HEK293 (cell line): ENCODE results near the gene LDLRAD4.

Experiments used
- CTCF ChIA-PET: fragments of 350-600 bp; formaldehyde crosslinking; extraction: SDS; loops from one replicate; lab custom pipeline; 2021; ENCODE audit warnings: antibody characterized with exemption; lab: Yijun Ruan, JAX
- POLR2A ChIA-PET: fragments of 300-600 bp; formaldehyde crosslinking; extraction: SDS; loops from one replicate; lab custom pipeline; 2020; ENCODE audit warnings: antibody characterized with exemption, inconsistent platforms; lab: Yijun Ruan, JAX
- H3K27ac ChIP-seq: fragments of 200-500 bp; sonication (Bioruptor generic); 2 replicates; pipeline ENCODE4 v1.5.1; 2014; ENCODE audit warnings: low read depth, low read length, control low read depth, inconsistent platforms; ENCODE audit errors: extremely low read depth
- H3K36me3 ChIP-seq, 2 experiments: fragments of 200-500 bp in 1 of 2; sonication (Bioruptor generic) in 1 of 2; 1 replicate in 1 of 2; 2 replicates in 1 of 2; pipeline ENCODE4 v1.5.1; 2014 to 2017; ENCODE audit warnings: inconsistent platforms in 2 of 2, low read length in 2 of 2; ENCODE audit not compliant: control insufficient read depth in 2 of 2, insufficient read depth in 1 of 2
- H3K4me1 ChIP-seq: fragments of 200-500 bp; sonication (Bioruptor generic); 2 replicates; pipeline ENCODE4 v1.5.1; 2014; ENCODE audit warnings: mild to moderate bottlenecking, low read length, inconsistent platforms; ENCODE audit not compliant: control insufficient read depth, insufficient read depth
- H3K4me3 ChIP-seq: 2 replicates; pipeline ENCODE4 v1.5.1; 2011; ENCODE audit warnings: low read depth, mild to moderate bottlenecking, control low read depth, low read length, moderate library complexity
- H3K9me3 ChIP-seq: fragments of 200-500 bp; sonication (Bioruptor generic); 2 replicates; pipeline ENCODE4 v1.5.1; 2014; ENCODE audit warnings: low read depth, low read length, inconsistent platforms; ENCODE audit not compliant: control insufficient read depth, insufficient read depth
- BCL11A ChIP-seq: fragments of 450-650 bp; formaldehyde crosslinking; IDR thresholded peaks from 2 replicates; pipeline ENCODE4 v1.5.1; 2016; ENCODE audit warnings: low read depth, missing biosample characterization, missing genetic modification characterization
- KLF1 ChIP-seq: fragments of 450-650 bp; formaldehyde crosslinking; IDR thresholded peaks from 2 replicates; pipeline ENCODE4 v1.5.1; 2016; ENCODE audit warnings: missing biosample characterization, missing genetic modification characterization
- SP2 ChIP-seq: fragments of 450-650 bp; formaldehyde crosslinking; IDR thresholded peaks from 2 replicates; pipeline ENCODE4 v1.5.1; 2016; ENCODE audit warnings: missing biosample characterization, missing genetic modification characterization
- ZBTB48 ChIP-seq: fragments of 450-650 bp; formaldehyde crosslinking; IDR thresholded peaks from 2 replicates; pipeline ENCODE4 v1.5.1; 2016; ENCODE audit warnings: missing biosample characterization, missing genetic modification characterization
- ZNF10 ChIP-seq: fragments of 450-650 bp; formaldehyde crosslinking; IDR thresholded peaks from 2 replicates; pipeline ENCODE4 v1.5.1; 2017; ENCODE audit warnings: missing biosample characterization, missing genetic modification characterization
- ZNF138 ChIP-seq: fragments of 450-650 bp; formaldehyde crosslinking; IDR thresholded peaks from 2 replicates; pipeline ENCODE4 v1.5.1; 2016; ENCODE audit warnings: missing biosample characterization, missing genetic modification characterization, borderline replicate concordance
- ZNF174 ChIP-seq: fragments of 450-650 bp; formaldehyde crosslinking; IDR thresholded peaks from 2 replicates; pipeline ENCODE4 v1.5.0; 2017; ENCODE audit warnings: missing biosample characterization, mild to moderate bottlenecking, missing genetic modification characterization
- ZNF23 ChIP-seq: fragments of 450-650 bp; formaldehyde crosslinking; IDR thresholded peaks from 2 replicates; pipeline ENCODE4 v1.5.1; 2016; ENCODE audit warnings: missing biosample characterization, missing genetic modification characterization, borderline replicate concordance
- ZNF37A ChIP-seq: fragments of 450-650 bp; IDR thresholded peaks from 2 replicates; pipeline ENCODE4 v1.5.1; 2018; ENCODE audit warnings: missing biosample characterization, missing genetic modification characterization
- ZNF404 ChIP-seq: fragments of 450-650 bp; formaldehyde crosslinking; IDR thresholded peaks from 2 replicates; pipeline ENCODE4 v1.5.1; 2017; ENCODE audit warnings: missing biosample characterization, missing genetic modification characterization
- ZNF423 ChIP-seq: fragments of 450-650 bp; formaldehyde crosslinking; IDR thresholded peaks from 2 replicates; pipeline ENCODE4 v1.5.1; 2016; ENCODE audit warnings: missing biosample characterization, missing genetic modification characterization
- ZNF433 ChIP-seq: fragments of 450-650 bp; formaldehyde crosslinking; IDR thresholded peaks from 2 replicates; pipeline ENCODE4 v1.5.1; 2016; ENCODE audit warnings: missing biosample characterization, missing genetic modification characterization, low read depth
- ZNF555 ChIP-seq: fragments of 450-650 bp; formaldehyde crosslinking; conservative IDR thresholded peaks from 2 replicates; pipeline ENCODE4 v1.5.1; 2017; ENCODE audit warnings: missing biosample characterization, mild to moderate bottlenecking, missing genetic modification characterization, inconsistent platforms
- ZNF560 ChIP-seq: fragments of 450-650 bp; formaldehyde crosslinking; IDR thresholded peaks from 2 replicates; pipeline ENCODE4 v1.5.1; 2017; ENCODE audit warnings: missing biosample characterization, missing genetic modification characterization, borderline replicate concordance
- ZNF561 ChIP-seq: fragments of 450-650 bp; IDR thresholded peaks from 2 replicates; pipeline ENCODE4 v1.5.1; 2018; ENCODE audit warnings: missing biosample characterization, missing genetic modification characterization, borderline replicate concordance
- ZNF600 ChIP-seq: fragments of 450-650 bp; formaldehyde crosslinking; IDR thresholded peaks from 2 replicates; pipeline ENCODE4 v1.5.1; 2016; ENCODE audit warnings: missing biosample characterization, missing genetic modification characterization
- ZNF654 ChIP-seq: fragments of 450-650 bp; formaldehyde crosslinking; IDR thresholded peaks from 2 replicates; pipeline ENCODE4 v1.5.1; 2016; ENCODE audit warnings: low read depth, missing biosample characterization, missing genetic modification characterization
- ZNF658 ChIP-seq: fragments of 450-650 bp; formaldehyde crosslinking; IDR thresholded peaks from 2 replicates; pipeline ENCODE4; 2016; ENCODE audit warnings: missing biosample characterization, missing genetic modification characterization
- ZNF76 ChIP-seq: fragments of 450-650 bp; formaldehyde crosslinking; IDR thresholded peaks from 2 replicates; pipeline ENCODE4; 2016; ENCODE audit warnings: low read depth, missing biosample characterization, missing genetic modification characterization, borderline replicate concordance
- ZNF837 ChIP-seq: fragments of 450-650 bp; formaldehyde crosslinking; IDR thresholded peaks from 2 replicates; pipeline ENCODE4 v1.5.1; 2016; ENCODE audit warnings: missing biosample characterization, missing genetic modification characterization
- TF ChIP-seq, protein P1 (sequence below): fragments of 450-650 bp; formaldehyde crosslinking; IDR thresholded peaks from 2 replicates; pipeline ENCODE4 v1.5.1; 2016; ENCODE audit warnings: missing biosample characterization, missing genetic modification characterization
- TF ChIP-seq, protein P2 (sequence below): fragments of 450-650 bp; formaldehyde crosslinking; IDR thresholded peaks from 2 replicates; pipeline ENCODE4 v1.5.0; 2017; ENCODE audit warnings: missing biosample characterization, missing genetic modification characterization, borderline replicate concordance
- TF ChIP-seq, protein P3 (sequence below): fragments of 450-650 bp; formaldehyde crosslinking; IDR thresholded peaks from 2 replicates; pipeline ENCODE4 v1.5.1; 2016; ENCODE audit warnings: missing biosample characterization, missing genetic modification characterization
- TF ChIP-seq, protein P4 (sequence below): fragments of 450-650 bp; IDR thresholded peaks from 2 replicates; pipeline ENCODE4 v1.5.1; 2018; ENCODE audit warnings: missing biosample characterization, mild to moderate bottlenecking, missing genetic modification characterization

The LDLRAD4 gene

DNA sequence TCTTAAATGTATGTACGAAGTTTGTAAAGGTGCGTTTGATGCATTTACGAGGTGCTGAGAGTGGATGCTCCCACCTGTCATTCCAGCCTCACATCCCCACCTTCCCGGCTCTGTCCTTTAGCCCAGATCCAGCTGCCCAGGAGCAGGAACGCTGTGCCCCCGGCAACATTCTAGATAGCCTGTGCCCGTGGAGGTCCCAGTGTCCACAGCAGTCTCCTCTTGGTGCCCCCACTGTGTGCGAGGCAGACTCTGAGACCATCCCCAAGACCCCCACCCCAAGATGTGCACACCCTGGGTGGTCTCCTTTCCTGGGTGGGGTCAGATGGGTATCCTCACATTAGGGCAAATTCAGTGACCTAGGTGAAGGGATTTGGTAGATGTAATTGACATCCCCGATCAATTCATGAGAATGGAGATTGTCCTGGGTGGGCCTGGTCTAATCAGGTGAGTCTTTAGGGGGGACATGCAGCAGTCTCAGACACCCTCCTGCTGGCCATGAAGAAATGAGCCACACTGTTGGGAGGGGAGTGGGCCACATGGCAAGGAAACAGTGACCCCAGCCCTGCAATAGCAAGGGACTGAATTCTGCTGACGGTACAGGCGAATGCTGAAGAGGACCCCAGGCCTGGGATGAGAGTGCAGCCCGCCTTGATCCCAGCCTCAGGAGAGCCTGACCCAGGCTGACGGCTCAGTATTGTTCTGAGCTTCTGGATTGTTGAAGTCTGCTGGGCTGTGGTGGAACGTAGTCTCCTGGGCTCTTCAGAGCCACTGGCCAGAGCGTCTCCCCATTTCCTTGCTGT lies 304.5 kb downstream of the LDLRAD4 start:
- CTCF ChIA-PET: interaction anchor here (0.6 to 2.1 kb wide), 3 partner anchors 8 to 307 kb away, joined by 3 to 8 read pairs (median 3); no protein-coding TSS in a partner anchor
- Histone ChIP-seq H3K36me3 (no peaks in the 10 kb centered on the region), H3K4me3 (no peak overlapping the region), H3K27ac (no peak overlapping the region), H3K4me1 (no peaks in the 10 kb centered on the region), H3K9me3 (no peaks in the 10 kb centered on the region)
- TF ChIP-seq, protein P1, sequence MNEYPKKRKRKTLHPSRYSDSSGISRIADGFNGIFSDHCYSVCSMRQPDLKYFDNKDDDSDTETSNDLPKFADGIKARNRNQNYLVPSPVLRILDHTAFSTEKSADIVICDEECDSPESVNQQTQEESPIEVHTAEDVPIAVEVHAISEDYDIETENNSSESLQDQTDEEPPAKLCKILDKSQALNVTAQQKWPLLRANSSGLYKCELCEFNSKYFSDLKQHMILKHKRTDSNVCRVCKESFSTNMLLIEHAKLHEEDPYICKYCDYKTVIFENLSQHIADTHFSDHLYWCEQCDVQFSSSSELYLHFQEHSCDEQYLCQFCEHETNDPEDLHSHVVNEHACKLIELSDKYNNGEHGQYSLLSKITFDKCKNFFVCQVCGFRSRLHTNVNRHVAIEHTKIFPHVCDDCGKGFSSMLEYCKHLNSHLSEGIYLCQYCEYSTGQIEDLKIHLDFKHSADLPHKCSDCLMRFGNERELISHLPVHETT (tag by site-specific recombination): no peak
- TF ChIP-seq ZNF10 (tag by site-specific recombination) (peak; percentile 92), ZNF658 (tag by site-specific recombination) (no peak), ZNF555 (tag by site-specific recombination) (no peak)
- POLR2A ChIA-PET: no interaction called here

DNA sequence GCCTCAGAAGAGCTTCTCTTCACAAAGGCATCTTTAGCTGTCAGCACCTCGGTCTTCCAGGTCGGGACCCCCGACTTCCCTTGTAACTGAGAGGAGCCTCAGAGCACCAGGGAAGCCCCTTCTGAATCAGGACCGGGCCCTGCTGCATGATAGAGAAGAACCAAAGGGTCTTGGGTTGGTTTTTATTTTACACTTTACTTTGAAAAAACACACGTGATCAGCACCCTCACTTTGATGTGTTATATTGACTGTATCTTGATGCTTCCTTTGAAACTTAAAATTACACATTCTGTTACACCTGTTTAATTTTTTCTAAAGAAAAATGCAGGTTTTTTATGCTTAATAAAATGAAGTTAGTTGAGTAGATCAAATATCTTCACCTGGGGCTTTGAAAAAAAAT lies 305.5 kb downstream of the LDLRAD4 start:
- no peak overlapping the region for H3K27ac ChIP-seq
- H3K36me3 ChIP-seq: no peaks in the 10 kb centered on the region
- ChIA-PET POLR2A (no interaction called here), CTCF (interaction anchor here (0.6 kb wide), 1 partner anchor 308 kb away, joined by 3 read pairs; no protein-coding TSS in a partner anchor)
- no peaks in the 10 kb centered on the region for H3K4me1 ChIP-seq
- TF ChIP-seq ZNF174 (tag by site-specific recombination): no peak
- no peak for TF ChIP-seq ZNF561 (tag by site-specific recombination)
- TF ChIP-seq, protein P2, sequence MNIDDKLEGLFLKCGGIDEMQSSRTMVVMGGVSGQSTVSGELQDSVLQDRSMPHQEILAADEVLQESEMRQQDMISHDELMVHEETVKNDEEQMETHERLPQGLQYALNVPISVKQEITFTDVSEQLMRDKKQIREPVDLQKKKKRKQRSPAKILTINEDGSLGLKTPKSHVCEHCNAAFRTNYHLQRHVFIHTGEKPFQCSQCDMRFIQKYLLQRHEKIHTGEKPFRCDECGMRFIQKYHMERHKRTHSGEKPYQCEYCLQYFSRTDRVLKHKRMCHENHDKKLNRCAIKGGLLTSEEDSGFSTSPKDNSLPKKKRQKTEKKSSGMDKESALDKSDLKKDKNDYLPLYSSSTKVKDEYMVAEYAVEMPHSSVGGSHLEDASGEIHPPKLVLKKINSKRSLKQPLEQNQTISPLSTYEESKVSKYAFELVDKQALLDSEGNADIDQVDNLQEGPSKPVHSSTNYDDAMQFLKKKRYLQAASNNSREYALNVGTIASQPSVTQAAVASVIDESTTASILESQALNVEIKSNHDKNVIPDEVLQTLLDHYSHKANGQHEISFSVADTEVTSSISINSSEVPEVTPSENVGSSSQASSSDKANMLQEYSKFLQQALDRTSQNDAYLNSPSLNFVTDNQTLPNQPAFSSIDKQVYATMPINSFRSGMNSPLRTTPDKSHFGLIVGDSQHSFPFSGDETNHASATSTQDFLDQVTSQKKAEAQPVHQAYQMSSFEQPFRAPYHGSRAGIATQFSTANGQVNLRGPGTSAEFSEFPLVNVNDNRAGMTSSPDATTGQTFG (tag by site-specific recombination): no peak
- no peak for TF ChIP-seq ZNF138 (tag by site-specific recombination)
- TF ChIP-seq ZNF837 (tag by site-specific recombination): no peak
- no peak for TF ChIP-seq ZNF37A (tag by site-specific recombination)
- no peak for TF ChIP-seq SP2 (tag by site-specific recombination)
- no peak for TF ChIP-seq ZNF600 (tag by site-specific recombination)
- TF ChIP-seq ZNF560 (tag by site-specific recombination): no peak
- TF ChIP-seq ZNF423 (tag by site-specific recombination): no peak
- TF ChIP-seq ZNF654 (tag by site-specific recombination): no peak
- no peak for TF ChIP-seq ZNF23 (tag by site-specific recombination)
- no peak for TF ChIP-seq ZNF433 (tag by site-specific recombination)
- no peak for TF ChIP-seq ZBTB48 (tag by site-specific recombination)
- no peak for TF ChIP-seq KLF1 (tag by site-specific recombination)
- no peak for TF ChIP-seq ZNF76
- TF ChIP-seq, protein P3, sequence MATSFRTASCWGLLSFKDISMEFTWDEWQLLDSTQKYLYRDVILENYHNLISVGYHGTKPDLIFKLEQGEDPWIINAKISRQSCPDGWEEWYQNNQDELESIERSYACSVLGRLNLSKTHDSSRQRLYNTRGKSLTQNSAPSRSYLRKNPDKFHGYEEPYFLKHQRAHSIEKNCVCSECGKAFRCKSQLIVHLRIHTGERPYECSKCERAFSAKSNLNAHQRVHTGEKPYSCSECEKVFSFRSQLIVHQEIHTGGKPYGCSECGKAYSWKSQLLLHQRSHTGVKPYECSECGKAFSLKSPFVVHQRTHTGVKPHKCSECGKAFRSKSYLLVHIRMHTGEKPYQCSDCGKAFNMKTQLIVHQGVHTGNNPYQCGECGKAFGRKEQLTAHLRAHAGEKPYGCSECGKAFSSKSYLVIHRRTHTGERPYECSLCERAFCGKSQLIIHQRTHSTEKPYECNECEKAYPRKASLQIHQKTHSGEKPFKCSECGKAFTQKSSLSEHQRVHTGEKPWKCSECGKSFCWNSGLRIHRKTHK: no peak
- TF ChIP-seq, protein P4, sequence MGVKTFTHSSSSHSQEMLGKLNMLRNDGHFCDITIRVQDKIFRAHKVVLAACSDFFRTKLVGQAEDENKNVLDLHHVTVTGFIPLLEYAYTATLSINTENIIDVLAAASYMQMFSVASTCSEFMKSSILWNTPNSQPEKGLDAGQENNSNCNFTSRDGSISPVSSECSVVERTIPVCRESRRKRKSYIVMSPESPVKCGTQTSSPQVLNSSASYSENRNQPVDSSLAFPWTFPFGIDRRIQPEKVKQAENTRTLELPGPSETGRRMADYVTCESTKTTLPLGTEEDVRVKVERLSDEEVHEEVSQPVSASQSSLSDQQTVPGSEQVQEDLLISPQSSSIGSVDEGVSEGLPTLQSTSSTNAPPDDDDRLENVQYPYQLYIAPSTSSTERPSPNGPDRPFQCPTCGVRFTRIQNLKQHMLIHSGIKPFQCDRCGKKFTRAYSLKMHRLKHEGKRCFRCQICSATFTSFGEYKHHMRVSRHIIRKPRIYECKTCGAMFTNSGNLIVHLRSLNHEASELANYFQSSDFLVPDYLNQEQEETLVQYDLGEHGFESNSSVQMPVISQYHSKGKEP: no peak
- no peak for TF ChIP-seq BCL11A (tag by site-specific recombination)
- no peak for TF ChIP-seq ZNF404 (tag by site-specific recombination)
- H3K4me3 ChIP-seq: no peak overlapping the region
- no peaks in the 10 kb centered on the region for H3K9me3 ChIP-seq
